HG03108 (cell line): ENCODE measurements around the gene CDH13.
"Not testable (repeated sequence)": the region's sequence is repeated elsewhere in the genome, so short reads cannot be mapped to it uniquely, and the experiment has no call there.

Experiments
- ATAC-seq: cut with Tn5 transposase; IDR thresholded peaks from one replicate; pipeline ENCODE4 v1.9.1; 2021; ENCODE audit warnings: moderate library complexity; ENCODE audit not compliant: unreplicated experiment

Gene CDH13

GRCh38 chr16:82933933-82934332, 307.2 kb downstream of the CDH13 start:
- ATAC-seq, result not testable (repeated sequence)

GRCh38 chr16:82935766-82936165, 309.0 kb downstream of the CDH13 start:
- ATAC-seq, result no peak

GRCh38 chr16:82936941-82937551, 310.3 kb downstream of the CDH13 start:
- ATAC-seq, result no peak

- no peak for ATAC-seq
Observed at GRCh38 chr16:82937926-82938520, 311.3 kb downstream of the CDH13 start.

- no peak for ATAC-seq
Observed at GRCh38 chr16:82943371-82943770, 316.6 kb downstream of the CDH13 start.

- no peak for ATAC-seq
Observed at GRCh38 chr16:82945420-82946101, 318.8 kb downstream of the CDH13 start.

GRCh38 chr16:82947698-82948097, 320.9 kb downstream of the CDH13 start:
- no peak for ATAC-seq

GRCh38 chr16:82949016-82949415, 322.2 kb downstream of the CDH13 start:
- ATAC-seq, result no peak

- no peak for ATAC-seq
Observed at GRCh38 chr16:82953517-82953916, 326.7 kb downstream of the CDH13 start.

- no peak for ATAC-seq
Observed at GRCh38 chr16:82954224-82954929, 327.6 kb downstream of the CDH13 start.

- ATAC-seq, result no peak
Observed at GRCh38 chr16:82955741-82956348, 329.1 kb downstream of the CDH13 start.

- no peak for ATAC-seq
Observed at GRCh38 chr16:82957212-82957611, 330.4 kb downstream of the CDH13 start.

GRCh38 chr16:82960918-82961317, 334.1 kb downstream of the CDH13 start:
- ATAC-seq, result no peak

GRCh38 chr16:82963653-82964052, 336.9 kb downstream of the CDH13 start:
- ATAC-seq, result no peak

GRCh38 chr16:82965808-82966207, 339.0 kb downstream of the CDH13 start:
- no peak for ATAC-seq

- ATAC-seq, result no peak
Observed at GRCh38 chr16:82967424-82967823, 340.7 kb downstream of the CDH13 start.

- no peak for ATAC-seq
Observed at GRCh38 chr16:82971126-82971525, 344.4 kb downstream of the CDH13 start.

GRCh38 chr16:82972331-82972919, 345.7 kb downstream of the CDH13 start:
- no peak for ATAC-seq

- no peak for ATAC-seq
Observed at GRCh38 chr16:82979406-82980111, 352.8 kb downstream of the CDH13 start.

- no peak for ATAC-seq
Observed at GRCh38 chr16:82980810-82981209, 354.0 kb downstream of the CDH13 start.
